Skin epidermis (tissue), 12 donors: ENCODE measurements around the gene ETFA.
"Not testable (repeated sequence)": the region's sequence is repeated elsewhere in the genome, so short reads cannot be mapped to it uniquely, and the experiment has no call there.

Experiments used
- H3K27ac ChIP-seq, 21 experiments: fragments of 200-600 bp; sonication (generic) in 11 of 21; one replicate each; pipeline ENCODE4 v1.5.0; 2020; ENCODE audit warnings: mild to moderate bottlenecking in 3 of 21, inconsistent platforms in 2 of 21, moderate library complexity in 2 of 21
- H3K4me3 ChIP-seq, 7 experiments: fragments of 200-600 bp; sonication (generic) in 2 of 7; one replicate each; pipeline ENCODE4 v1.5.0; 2020; ENCODE audit warnings: inconsistent platforms in 2 of 7, mild to moderate bottlenecking in 2 of 7, moderate library complexity in 1 of 7

The ETFA gene

DNA sequence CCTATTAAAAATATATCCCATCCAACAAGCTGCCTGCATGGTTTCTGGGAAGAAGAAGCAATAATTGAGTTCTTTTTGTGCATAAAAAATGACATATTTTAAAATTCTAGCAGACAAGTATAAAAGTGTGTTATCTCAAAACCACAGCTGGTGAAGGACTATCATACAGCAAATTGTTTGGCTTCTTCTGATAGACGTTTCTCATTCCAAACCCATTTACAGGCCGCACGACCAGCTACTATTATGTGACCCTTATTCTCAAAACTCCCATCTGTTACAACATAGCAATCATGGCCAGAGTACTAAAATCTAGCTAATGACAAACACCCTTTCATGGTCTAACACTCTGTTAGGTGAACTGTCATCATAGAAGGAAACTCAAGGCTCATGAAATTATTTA, 21.7 kb downstream of the ETFA start:
- Histone ChIP-seq H3K4me3 (no peak overlapping the region), H3K27ac (no peak overlapping the region)

DNA sequence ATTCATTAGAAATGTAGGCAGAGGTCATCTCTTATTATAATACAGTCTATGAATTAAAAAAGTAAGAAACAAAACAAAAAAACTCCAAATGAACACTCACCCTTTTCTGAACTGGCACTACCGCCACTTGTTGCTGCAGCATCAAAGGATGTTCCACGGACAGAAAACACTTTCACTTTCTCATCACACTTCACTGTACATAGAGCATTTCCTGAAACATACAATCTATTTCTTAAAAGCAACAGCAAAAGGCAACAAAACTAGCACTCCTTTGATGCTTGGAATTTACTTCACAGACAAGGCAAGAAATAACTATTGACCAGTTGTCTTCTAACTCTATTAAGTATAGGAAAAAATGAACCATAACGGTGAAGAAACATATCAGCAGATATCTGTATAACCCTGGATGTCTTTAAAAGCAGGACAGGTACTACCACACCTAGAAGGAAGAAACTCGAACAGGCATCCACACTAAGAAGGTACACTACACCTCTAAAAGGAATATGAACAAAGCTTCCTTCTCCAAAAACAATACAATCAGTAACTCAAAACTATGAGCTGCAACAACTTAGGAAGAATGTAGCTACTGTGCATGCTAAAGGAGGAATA, 24.9 kb downstream of the ETFA start:
- Histone ChIP-seq H3K4me3 (no peak overlapping the region), H3K27ac (peak overlapping the region in 3 of 21 experiments; percentile 2 to 67 (median 32))

DNA sequence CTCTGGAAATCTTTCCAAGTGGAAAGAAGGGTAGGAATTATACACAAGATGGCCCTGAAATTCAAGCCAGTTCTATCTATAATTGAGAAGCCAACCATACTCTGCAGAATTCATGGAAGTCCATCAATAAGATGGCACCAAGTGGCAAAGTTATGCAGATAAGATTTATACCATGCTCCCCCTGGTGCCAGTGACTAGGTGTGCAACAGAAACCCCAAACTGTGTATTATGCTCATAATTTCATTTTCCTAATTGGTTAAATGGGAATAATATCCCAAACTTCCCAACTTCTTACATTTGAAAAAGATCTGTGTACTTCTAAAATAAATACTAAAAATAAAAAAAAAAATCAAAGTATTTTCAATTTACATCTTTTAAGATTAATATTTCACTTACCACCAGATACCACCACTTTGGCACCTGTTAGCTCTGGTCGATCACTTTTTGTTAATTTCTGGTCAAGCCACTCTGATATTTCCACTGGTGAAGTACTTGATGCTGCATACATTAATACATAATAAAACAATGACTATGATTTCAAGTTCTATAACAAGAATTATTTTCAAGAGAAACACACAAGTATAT, 25.9 kb downstream of the ETFA start:
- Histone ChIP-seq H3K27ac (no peak overlapping the region), H3K4me3 (no peak overlapping the region)

- Histone ChIP-seq H3K27ac (no peak overlapping the region), H3K4me3 (no peak overlapping the region)
These were observed 28.8 kb downstream of the ETFA start for GRCh38 chr15:76282465-76282864.

- no peak overlapping the region for H3K27ac ChIP-seq
- no peak overlapping the region for H3K4me3 ChIP-seq
These were observed 32.6 kb downstream of the ETFA start for GRCh38 chr15:76278651-76279050.

GRCh38 chr15:76274821-76275220, 36.4 kb downstream of the ETFA start:
- H3K4me3 ChIP-seq, result no peak overlapping the region
- H3K27ac ChIP-seq, result no peak overlapping the region

GRCh38 chr15:76274226-76274625, 37.0 kb downstream of the ETFA start:
- Histone ChIP-seq H3K27ac (no peak overlapping the region), H3K4me3 (no peak overlapping the region)

DNA sequence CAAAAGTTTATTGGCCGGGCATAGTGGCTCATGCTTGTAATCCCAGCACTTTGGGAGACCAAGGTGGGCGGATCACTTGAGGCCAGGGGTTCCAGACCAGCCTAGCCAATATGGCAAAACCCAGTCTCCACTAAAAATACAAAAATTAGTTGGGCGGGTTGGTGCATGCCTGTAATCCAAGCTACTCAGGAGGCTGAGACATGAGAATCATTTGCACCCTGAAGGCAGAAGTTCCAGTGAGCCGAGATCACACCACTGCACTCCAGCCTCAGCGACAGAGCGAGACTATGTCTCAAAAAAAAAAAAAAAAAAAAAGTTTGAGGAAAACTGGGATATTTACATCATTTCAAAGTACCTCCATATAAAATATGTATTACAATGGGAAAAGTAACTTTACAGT, 40.4 kb downstream of the ETFA start:
- no peak overlapping the region for H3K27ac ChIP-seq
- no peak overlapping the region for H3K4me3 ChIP-seq

DNA sequence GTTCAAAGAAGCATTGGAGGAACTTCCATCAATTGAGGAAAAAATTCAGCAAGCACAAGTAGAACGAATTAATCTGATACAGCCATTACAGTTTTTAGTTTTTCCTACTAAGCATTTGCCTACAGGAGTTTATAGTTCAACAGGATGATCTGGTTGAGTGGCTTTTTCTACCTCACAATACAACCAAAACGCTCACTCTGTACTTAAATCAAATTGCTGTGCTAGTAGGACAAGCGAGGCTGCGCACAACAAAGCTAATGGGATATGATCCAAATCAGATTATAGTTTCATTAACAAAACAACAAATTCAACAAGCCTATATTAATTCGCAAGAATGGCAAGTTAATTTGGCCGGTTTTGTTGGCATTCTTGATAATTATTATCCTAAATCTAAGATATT, 44.2 kb downstream of the ETFA start:
- Histone ChIP-seq H3K4me3 (no peak overlapping the region), H3K27ac (no peak overlapping the region)

- H3K27ac ChIP-seq, H3K4me3 ChIP-seq: not testable (repeated sequence)
These were observed 45.5 kb downstream of the ETFA start for GRCh38 chr15:76265769-76266168.

GRCh38 chr15:76260246-76260938, 50.9 kb downstream of the ETFA start:
- Histone ChIP-seq H3K27ac (no peak overlapping the region), H3K4me3 (no peak overlapping the region)

DNA sequence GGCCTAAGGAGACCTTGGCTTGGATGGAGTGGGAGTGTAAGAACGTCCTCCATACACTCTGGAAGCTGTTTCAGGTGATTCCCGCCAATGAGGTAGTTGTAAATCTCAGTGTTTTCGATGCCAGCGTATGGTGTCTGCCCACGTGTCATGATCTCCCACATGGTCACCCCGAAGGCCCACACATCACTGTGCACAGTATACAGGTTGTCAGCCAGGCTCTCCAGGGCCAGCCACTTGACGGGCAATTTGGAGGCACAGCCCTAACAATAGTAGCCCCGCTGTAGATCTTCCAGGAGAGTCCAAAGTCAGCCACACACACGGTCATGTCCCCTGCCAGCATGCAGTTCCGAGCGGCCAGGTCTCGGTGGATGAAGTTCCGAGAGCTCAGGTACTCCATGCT, 51.9 kb downstream of the ETFA start:
- Histone ChIP-seq H3K4me3 (no peak overlapping the region), H3K27ac (no peak overlapping the region)

- Histone ChIP-seq H3K27ac (no peak overlapping the region), H3K4me3 (no peak overlapping the region)
These were observed 52.8 kb downstream of the ETFA start for GRCh38 chr15:76258460-76258859.

DNA sequence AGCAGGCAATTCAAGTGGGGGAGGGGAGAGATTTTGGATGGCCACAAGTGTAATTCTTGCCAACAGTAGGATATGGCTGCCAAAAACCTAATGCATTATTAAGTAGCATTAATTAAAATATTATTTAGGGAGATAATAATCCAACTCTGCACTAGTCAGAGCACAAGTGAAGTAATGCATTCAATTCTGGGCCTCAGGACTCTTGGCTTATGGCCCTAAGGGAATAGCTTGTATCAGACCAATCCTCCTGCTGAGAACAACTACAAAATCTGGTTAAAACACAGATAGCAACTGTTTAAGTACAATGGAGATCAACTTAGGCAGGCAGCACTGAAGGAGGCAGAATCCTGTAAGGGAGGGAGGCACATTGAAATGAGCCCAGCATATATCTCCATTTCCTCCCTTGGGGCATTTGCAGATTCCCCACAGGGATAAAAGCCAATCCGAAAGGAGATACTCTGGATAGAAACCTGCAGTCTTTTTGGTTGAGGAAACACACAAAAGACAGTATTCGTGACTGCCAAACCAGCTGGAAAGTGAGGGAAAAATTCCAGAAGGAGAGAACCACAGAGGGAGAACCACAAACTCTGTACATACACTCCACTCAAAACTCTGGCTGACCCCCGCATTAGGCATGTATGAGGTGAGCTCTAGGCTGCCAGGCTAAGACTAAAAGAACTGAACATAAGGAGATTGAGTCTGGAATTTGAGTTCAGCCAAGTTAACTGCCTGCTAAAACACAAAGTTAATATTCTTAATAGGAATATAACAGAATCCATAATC, 57.4 kb downstream of the ETFA start:
- H3K27ac ChIP-seq, result no peak overlapping the region
- no peak overlapping the region for H3K4me3 ChIP-seq

GRCh38 chr15:76252249-76252648, 59.0 kb downstream of the ETFA start:
- no peak overlapping the region for H3K27ac ChIP-seq
- H3K4me3 ChIP-seq, result no peak overlapping the region

DNA sequence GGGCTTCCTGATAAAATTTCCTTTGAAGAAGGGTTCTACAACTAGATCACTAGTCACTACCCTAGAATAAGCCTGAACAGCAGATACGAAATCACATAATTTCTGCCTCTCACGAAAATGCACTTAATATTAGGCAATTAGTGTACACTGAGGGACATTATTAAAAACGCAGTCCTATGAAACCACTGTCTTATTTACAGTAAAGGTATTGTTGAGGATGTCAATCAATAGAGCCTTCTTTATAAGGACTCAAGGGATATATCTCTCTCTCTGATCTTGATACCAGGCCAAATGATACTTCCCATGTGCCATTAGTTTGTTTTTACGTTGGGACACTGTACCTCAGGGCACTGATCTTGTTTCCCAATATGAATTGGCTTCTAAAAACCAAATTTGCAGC, 59.6 kb downstream of the ETFA start:
- no peak overlapping the region for H3K27ac ChIP-seq
- H3K4me3 ChIP-seq, result no peak overlapping the region

- no peak overlapping the region for H3K4me3 ChIP-seq
- H3K27ac ChIP-seq, result no peak overlapping the region
These were observed 66.1 kb downstream of the ETFA start for GRCh38 chr15:76245072-76245610.

- Histone ChIP-seq H3K4me3 (no peak overlapping the region), H3K27ac (no peak overlapping the region)
These were observed 71.5 kb downstream of the ETFA start for GRCh38 chr15:76239786-76240185.

DNA sequence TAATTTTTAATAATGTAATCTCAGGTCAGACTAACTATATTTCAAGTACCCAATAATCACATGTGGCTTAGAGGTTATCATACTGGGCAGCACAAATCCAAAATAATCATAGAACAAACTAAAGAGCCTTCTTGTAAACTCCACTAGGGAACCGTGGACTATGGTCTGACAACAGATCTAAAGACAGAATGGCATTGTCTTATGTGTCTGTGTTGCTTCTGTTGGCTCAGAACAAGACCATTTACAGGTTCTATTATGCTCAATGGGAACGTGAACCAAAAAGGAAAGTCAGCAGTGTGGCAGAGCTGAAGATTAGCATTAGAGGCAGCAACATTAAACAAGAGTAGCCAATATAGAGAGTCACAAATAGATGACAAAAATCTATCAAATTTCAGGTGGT, 74.9 kb downstream of the ETFA start:
- no peak overlapping the region for H3K4me3 ChIP-seq

DNA sequence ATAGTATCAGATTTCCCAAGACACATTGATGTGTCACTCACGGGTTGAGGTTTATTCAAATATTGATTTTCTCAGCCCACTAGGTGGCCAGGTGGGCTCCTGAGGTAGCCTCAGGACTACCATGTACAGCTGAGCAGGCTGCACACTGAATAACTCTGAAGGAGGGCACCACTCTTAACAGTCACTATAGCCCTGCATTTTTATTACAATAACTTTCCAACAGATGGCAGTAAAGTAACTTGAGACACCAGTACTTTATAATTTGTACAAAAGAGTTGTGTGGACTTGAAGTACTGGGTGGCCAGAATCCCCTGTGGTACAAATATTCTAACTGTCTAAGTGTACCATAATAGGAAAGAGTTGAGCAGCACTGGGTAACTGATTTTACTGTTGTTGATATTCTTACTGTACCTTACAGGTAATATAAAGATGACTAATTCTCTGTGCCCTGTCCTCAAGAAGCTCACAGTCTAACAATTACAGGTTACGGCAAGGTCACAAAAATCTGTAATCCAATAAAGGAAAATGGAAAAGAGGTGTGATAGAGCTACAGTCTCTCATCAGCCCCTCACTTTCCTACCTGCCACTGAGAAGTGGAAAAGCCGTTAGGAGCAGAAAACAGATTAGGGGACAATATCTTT, 76.0 kb downstream of the ETFA start:
- Histone ChIP-seq H3K27ac (no peak overlapping the region), H3K4me3 (no peak overlapping the region)

More for the DNA sequence above, 74.9 kb downstream of the ETFA start:
- H3K27ac ChIP-seq, result no peak overlapping the region
